GM19463 (cell line): ENCODE data around the gene NPR1.
A peak's percentile ranks its signal among the peaks of the same experiment; 100 is the strongest.
"Not testable (repeated sequence)": the region's sequence is repeated elsewhere in the genome, so short reads cannot be mapped to it uniquely, and the experiment has no call there.

Experiments
- ATAC-seq: cut with Tn5 transposase; IDR thresholded peaks from one replicate; pipeline ENCODE4 v1.9.1; 2021; ENCODE audit warnings: mild to moderate bottlenecking, moderate library complexity; ENCODE audit not compliant: unreplicated experiment

NPR1 gene

DNA sequence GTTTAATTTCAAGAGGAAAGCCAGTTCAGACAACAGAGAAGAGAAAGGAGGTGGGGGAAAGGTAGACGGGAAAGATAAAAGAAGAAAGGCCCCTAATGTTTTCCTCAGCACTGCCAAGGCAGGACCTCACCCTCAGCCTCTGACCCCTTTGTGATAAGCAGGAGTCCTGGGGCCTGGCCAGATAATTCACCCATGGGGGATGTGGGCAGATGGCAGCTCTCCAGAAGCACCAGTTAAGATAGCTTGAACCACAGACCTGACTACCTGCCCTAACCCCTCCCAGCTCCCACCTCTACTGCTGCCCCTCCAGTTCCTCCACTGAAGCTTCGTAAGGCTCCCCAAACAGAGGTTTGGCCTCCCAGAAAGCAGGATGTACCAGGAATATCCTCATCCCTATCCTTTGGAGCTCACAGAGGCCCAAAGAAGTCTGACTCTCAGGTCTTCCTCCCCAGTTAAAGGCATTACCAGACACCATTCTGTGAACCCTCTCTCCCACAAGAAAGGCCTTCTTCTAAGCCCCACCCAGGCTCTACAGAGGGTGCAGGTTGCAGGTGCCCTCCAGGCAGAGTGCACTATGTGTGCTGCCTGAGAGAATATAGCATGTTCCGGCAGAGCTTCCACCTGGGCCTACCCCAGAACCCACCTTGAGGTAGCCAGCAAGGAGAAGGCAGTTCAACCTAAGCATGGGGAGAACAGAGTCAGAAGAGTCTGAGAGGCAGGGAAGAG, 29.2 kb upstream of the NPR1 start:
- ATAC-seq = no peak

- ATAC-seq = no peak
Observed at GRCh38 chr1:153649863-153650235, 28.6 kb upstream of the NPR1 start.

DNA sequence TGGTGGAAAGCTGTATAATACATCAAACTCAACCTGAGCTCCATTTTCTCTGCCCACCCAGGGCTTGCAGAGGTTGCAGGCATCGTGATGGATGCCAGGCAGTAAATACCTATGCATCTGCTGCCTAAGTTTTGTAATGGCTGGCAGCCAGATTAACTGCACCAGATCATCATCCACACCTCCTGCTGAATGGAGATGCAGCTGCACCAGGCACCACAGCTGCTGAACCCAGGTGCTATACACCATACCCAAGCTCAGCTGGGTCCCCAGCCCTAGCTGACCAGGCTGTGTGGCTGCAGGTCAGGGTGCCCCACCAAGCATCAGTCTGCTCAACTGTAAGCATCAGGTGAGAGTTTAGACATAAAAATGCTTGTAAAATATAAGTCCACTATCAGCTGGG, 26.7 kb upstream of the NPR1 start:
- ATAC-seq = no peak

GRCh38 chr1:153652805-153653500, 25.5 kb upstream of the NPR1 start:
- ATAC-seq = no peak

DNA sequence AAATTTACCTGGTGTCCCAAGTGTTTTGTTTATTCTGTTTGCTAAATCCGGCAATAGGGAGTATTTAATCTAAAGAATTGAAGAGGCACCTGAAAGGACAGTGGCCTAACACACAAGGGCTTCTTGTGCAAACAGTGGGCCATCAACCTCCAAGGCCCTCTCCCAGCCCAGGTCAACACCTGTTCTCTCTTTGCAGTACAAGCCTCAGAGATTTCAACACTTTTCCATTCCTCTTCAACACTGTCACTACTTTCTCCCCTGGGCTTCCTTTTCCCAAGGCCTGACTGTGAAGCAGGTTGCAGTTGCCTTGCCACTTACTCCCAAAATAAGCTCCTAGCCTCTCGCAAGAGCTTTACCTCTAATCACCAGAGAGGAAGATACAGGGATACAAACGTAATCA, 23.2 kb upstream of the NPR1 start:
- no peak for ATAC-seq

DNA sequence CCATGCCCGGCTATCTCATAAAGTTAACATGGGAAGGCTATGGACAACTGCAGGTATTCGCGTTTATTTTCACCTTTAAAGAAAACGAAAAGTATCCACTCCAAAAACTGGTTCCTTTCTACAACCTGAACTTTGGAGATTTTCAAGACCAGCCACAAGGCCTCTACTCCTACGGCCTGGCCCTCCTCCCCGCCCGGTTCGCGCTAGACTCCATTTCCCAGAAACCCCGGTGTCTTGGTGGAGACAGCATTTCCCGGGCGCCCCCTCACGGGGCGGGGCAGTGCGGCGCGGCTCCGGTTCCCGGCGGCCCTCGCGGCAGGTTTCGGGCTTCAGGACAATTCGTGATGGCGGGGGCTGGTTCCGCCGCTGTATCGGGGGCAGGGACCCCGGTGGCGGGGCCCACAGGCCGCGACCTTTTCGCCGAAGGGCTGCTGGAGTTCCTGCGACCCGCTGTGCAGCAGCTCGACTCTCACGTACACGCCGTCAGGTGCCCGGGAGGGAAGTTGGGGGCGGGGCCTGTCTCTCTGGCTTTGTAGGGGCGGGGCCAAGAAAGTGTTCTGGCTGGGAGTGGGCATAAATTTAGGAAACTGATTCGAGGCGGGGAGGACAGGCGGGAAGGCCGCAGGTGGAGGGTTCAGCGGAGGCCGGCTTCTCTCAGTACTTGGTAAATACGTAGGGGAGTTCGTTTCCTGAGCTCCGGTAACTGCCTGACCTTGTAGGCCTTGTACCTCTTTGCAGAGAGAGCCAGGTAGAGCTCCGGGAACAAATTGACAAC, 19.9 kb upstream of the NPR1 start, which contains the start of gene SNAPIN:
Gene SNAPIN, plus strand, starts transcription at position 304 of the 775 bp plus-strand sequence. Its CDS starts 41 bp downstream, at position 345.
- ATAC-seq = peak; percentile 96

- ATAC-seq = no peak
Observed at GRCh38 chr1:153659175-153659534, 19.3 kb upstream of the NPR1 start.

- no peak for ATAC-seq
Observed at GRCh38 chr1:153659656-153660055, 18.8 kb upstream of the NPR1 start.

- ATAC-seq = no peak
Observed at GRCh38 chr1:153661111-153661708, 17.3 kb upstream of the NPR1 start.

- ATAC-seq = no peak
Observed at GRCh38 chr1:153662269-153662668, 16.2 kb upstream of the NPR1 start.

- ATAC-seq = no peak
Observed at GRCh38 chr1:153663211-153663610, 15.3 kb upstream of the NPR1 start.

DNA sequence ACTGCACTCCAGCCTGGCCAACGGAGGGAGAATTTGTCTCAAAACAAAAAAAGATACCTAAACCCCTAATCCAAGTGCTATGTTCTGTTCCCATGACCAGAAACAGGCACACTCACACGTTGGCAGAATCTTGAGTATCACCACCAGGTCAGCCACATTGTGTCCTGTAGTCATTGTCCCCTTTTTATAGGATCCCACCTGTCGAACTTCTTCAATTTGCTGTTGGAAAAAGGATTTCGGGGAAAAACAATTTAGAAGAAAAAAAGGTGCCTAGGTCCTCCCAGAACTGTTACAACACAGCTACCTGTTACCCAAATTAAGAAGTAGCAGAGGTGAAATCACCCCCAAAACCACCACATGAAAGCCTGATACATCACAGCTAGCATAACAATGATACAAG, 11.0 kb upstream of the NPR1 start:
- ATAC-seq = no peak

GRCh38 chr1:153668672-153669071, 9.8 kb upstream of the NPR1 start:
- ATAC-seq = not testable (repeated sequence)

DNA sequence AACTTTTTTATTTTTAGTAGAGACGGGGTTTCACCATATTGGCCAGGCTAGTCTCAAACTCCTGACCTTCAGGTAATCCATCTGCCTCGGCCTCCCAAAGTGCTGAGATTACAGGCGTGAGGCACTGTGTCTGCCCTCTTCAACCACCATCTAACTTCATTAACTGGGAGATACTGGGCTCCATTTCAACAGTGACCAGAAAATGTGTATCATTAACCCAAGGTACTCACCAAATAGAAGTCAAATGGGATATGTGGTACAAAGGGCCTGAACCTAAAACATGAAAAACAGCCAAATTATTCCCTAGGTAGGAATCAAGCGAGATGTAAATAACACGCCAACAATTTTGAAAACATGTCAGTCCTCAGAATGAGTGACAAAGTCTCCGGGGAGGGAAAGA, 8.9 kb upstream of the NPR1 start:
- no peak for ATAC-seq

DNA sequence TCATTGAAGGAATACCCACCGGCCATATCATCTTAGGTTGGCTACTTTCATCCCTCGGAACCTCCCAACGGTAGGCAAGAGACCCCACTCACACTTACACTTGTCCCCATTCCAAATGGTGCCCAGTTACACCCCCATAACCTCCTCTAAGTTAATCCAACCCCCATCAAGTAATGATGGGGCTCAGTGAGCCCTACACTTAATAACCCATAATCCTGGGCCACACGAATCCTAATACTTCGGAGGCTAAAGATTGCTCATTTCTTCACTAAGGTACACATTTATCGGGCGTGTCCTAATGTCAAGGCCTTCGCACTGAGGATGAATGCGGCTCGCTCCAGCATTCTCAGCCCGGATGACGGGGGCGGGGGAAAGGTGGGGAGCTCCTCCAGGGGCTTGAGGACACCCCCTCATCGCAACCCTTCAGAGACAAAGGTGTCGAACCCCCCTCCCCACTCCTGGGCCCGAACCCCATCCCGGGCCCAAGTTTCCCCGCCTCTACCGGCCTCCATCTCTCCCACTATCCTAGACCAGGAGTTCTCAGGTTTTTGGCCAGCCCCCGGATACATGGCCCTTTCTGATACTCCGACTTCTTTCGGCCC, 8.1 kb upstream of the NPR1 start:
- no peak for ATAC-seq

DNA sequence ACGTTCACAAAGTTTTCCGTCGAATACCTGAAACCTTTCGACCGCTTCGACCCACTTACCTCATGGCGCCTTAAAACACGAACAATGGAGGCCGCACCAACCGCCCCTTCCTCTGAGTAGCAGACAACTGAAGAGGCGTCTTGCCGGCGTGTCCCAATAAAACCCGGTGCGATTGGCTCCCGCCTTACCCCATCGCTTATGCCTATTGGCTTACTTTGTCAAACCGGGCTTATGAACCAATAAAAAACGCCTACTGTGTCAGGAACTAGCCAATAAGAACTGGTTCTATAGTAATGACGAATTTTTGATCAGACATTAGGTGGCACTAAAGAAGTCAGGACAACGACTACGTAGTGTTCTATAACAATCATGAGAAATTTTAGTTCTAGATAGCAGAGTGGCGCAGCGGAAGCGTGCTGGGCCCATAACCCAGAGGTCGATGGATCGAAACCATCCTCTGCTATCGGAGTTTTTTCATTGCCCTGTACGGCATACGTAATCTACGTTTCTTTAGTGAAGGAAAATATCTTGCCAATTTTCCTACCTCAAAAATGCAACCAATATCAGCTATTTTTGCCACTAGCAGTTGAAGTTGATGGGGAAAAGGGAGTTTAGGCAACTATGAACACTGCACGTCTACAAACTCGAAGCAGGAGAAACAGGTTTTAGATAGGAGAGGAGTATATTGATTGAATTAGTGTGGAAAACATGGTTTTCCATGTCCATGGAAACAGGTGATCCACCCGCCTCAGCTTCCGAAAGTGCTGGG, 7.4 kb upstream of the NPR1 start, which contains the start of gene ILF2:
Gene ILF2, minus strand, starts transcription at position 135 of the 769 bp plus-strand sequence. Its CDS starts 71 bp downstream, at position 64.
- peak; percentile 93 for ATAC-seq

DNA sequence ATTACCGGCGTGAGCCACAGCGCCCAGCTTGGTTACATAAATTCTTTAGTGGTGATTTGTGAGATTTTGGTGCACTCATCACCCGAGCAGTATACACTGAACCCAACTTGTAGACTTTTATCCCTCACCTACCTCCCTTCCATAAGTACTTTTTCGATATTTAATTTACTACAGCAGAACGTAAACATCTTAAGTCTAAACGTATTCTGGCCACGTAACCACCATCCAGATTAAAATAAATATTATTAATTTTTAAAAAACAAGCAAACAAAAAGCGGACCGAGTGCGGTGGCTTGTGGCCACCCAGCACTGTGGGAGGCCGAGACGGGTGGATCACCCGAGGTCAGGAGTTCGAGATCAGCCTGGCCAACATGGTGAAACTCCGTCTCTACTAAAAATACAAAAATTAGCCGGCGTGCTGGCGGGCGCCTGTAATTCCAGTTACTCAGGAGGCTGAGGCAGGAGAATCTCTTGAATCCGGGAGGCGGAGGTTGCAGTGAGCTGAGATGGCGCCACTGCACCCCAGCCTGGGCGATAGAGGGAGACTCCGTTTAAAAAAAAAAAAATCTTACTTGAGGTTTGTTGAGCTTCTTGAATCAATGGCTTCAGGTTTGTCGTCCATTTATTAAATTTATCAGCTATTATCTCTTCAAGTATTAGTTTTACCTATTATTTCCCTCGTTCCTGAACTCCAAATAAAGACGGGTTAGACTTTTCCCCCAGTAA, 6.7 kb upstream of the NPR1 start:
- not testable (repeated sequence) for ATAC-seq

DNA sequence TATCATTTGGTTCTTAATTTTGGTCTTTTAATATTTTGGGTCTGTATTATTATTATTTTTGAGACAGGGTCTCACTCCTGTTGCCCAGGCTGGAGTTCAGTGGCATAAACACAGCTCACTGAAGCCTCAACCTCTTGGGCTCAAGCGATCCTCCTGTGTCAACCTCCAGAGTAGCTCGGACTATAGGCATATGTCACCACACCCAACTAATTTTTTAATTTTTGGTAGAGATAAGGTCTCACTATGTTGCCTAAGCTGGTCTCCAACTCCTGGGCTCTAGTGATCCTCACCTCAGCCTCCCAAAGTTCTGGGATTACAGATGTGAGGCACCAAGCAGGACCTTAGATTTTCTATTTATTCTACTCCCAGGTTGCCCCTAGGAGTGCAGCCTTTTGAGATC, 5.0 kb upstream of the NPR1 start:
- no peak for ATAC-seq

GRCh38 chr1:153677718-153678518, 570 bp upstream of the NPR1 start:
- ATAC-seq = no peak
